GM19351 (cell line): ENCODE data around the gene RIGI.
A peak's percentile ranks its signal among the peaks of the same experiment; 100 is the strongest.
"Not testable (repeated sequence)": the region's sequence is repeated elsewhere in the genome, so short reads cannot be mapped to it uniquely, and the experiment has no call there.

Experiments used
- ATAC-seq: cut with Tn5 transposase; IDR thresholded peaks from one replicate; pipeline ENCODE4 v1.9.1; 2021; ENCODE audit warnings: mild to moderate bottlenecking, moderate library complexity; ENCODE audit not compliant: unreplicated experiment

The RIGI gene

GRCh38 chr9:32533336-32533735 lies 7.3 kb upstream of the RIGI start:
- no peak for ATAC-seq

GRCh38 chr9:32526707-32527048 lies 682 bp upstream of the RIGI start:
- no peak for ATAC-seq

DNA sequence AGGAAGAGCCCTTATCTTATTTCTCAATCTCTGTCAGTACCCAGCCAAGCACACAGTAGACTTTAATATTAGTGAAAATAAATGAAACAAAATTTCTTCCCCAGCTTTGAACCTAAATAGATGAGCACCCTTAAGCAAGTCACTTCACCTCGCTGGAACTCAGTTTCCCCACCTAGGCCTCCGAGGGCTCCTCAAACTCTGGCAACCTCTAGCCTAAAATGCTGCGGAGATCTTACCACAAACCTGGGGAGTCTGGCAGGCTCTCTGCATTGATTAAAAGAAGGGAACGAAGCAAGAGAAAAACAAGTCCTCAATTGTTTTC lies 326 bp downstream of the RIGI start:
- no peak for ATAC-seq

DNA sequence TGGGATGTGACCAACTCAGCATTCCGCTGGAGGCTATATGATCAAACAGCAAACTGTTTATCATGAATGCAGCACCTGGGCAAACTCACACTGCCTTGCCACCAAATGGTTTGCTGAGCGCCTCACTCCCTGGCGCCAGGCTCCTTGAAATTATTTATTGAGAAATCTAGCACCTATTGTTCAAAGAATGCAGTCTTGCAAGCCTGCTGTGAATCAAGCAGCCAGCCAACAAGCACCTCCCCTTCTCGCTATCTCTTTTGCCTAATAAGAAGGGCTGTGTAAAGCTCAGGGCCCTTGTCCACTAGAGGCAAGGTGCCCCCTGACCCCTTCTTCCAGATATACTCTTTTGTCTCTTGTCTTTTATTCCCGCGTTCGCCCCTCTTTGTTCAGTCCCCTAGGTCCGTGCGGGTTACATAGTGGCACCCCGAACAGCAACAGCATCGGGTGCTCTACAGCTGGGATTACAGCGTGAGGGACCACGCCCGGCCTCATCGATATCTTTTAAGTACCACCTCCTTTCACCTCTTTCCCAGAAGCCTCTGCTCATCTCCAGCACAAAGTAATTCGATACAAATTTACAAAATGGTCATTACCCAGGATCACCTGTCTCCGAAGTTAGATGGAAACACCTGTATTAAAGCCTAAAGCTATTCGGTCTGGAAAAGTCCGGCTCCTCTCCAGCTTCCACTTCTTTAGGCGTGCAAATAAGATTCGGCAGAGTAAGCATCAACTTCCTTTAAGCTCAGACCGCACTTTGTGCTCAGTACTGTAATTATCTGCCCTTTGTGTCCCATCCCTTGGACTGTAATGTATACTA lies 896 bp downstream of the RIGI start:
- ATAC-seq, result peak; percentile 10

GRCh38 chr9:32524558-32524891 lies 1.5 kb downstream of the RIGI start:
- not testable (repeated sequence) for ATAC-seq

DNA sequence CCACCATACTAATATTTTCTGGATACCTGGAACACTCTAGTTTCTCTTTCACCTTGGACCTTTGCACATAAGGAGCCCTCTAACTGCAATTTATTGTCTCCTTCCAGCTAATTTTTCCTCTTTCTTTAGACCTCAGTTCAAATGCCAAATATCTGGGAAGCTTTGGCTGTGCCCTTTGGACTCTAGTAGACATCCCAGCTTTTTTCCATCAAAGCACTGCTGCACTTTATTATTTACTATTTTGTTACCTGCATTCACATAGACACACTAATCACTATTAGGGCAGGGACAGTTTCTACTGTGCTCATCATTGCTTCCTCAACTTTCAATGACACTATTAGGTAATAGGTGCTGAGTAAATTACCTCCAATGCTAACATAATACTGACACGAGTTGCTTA lies 2.1 kb downstream of the RIGI start:
- no peak for ATAC-seq

DNA sequence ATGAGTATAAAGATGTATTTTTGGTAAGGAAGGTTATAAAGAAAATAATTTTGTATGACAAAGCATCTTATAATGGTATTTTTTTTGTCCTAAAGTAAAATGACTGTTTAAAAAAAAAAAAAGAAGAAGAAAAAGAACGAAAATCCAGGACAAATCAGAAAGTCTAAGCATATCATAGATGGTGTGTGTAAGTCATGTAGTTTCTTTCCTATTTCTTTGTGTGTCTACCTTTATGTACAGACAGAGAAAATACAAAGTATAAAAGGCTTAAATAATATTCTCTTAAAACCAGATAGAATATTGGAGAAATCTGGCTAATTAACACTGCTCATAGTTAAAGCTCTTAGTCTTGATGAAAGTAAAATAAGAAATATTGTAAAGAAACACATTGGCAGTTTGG lies 7.7 kb downstream of the RIGI start:
- no peak for ATAC-seq

GRCh38 chr9:32516241-32516640 lies 9.8 kb downstream of the RIGI start:
- no peak for ATAC-seq

DNA sequence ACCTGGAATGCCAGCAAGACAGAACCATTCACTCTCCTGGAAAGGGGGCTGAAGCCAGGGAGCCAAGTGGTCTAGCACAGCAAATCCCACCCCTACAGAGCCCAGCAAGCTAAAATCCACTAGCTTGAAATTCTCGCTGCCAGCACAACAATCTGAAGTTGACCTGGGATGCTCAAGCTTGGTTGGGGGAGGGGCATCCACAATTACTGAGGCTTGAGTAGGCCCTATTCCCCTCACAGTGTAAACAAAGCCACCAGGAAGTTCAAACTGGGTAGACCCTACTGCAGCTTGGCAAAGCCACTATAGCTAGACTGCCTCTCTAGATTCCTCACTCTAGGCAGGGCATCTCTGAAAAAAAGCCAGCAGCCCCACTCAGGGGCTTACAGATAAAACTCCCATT lies 17.3 kb downstream of the RIGI start:
- ATAC-seq, result no peak

GRCh38 chr9:32503008-32503407 lies 23.0 kb downstream of the RIGI start:
- ATAC-seq, result no peak

GRCh38 chr9:32502464-32502863 lies 23.5 kb downstream of the RIGI start:
- ATAC-seq, result no peak

DNA sequence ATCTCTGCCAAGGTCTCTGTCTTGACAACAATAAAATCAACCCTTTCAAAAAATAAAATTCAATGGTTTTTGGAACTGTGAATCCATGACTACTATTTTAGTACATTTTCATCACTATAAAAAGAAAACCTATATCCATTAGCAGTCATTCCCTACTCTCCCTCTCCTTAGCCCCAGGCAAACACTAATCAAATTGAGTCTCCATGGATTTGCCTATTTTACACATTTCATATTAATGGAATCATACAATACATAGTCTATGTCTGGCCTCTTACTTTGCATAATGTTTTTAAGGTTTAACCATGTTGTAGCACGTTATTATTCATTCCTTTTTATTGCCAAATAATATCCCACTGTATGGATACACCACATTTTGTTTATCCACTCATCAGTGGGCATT lies 24.1 kb downstream of the RIGI start:
- no peak for ATAC-seq

- ATAC-seq, result no peak
These were observed 25.2 kb downstream of the RIGI start for GRCh38 chr9:32500768-32501167.

- ATAC-seq, result no peak
These were observed 28.1 kb downstream of the RIGI start for GRCh38 chr9:32497921-32498320.

GRCh38 chr9:32490601-32491000 lies 35.4 kb downstream of the RIGI start:
- no peak for ATAC-seq

DNA sequence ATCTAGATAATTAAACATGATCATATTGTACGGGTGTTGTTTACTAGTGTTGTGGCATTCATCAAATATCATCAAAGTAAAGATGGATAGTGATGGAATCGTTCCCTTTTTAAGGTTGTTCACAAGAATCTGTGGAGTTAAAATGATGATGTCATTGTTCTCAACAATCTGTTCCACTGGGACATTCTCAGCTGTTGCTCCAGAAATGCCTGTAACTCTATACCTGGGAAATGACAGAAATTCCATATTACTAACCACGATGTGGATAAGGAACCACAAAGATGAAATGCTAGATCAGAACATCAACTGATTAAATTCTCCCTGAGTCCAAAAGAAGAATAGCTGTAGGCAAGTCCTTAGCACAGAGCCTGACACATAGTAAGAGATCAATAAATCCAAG lies 38.0 kb downstream of the RIGI start:
- no peak for ATAC-seq

DNA sequence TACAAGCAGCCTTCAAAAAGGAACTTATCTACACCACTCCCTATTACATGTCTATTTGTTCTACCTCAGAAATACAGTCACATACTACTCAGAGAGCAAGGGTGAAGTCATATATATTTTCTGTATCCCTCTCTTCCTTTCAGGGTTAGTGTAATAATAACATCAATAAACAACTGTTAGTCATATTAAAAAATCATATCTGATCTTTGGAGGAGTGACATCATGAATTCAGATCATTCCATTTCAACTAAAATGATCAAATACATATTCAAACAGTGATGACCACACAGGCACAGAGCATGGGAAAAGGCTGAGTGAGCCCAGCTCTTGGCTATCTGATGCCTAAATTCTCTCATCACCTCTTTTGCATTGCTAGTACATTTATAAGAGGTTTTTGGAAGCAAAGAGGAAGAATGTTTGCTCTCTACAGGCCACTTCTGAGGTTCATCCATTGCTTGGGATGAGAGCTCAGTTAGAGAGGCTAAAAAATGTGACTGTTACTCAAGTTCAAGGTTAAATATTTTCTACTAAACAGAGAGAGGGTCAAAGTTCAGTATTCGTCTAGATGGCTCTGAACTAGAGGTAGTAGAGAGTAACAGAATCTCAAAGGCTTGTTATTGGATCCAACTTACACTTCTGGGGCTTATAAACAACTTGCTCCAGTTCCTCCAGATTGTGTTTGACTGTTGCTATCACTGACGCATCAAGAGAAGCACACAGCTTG lies 39.0 kb downstream of the RIGI start:
- ATAC-seq, result no peak

GRCh38 chr9:32483343-32483742 lies 42.7 kb downstream of the RIGI start:
- ATAC-seq, result no peak
